T-helper 1 cell treated with Interleukin-12 subunit alpha and Interleukin-12 subunit beta and Interleukin-4 antibody, amounts not matched to agents 30 μg/mL and 1 μg/mL, for 36 hours (primary cell): ENCODE data around the gene RASA4B.
"Not testable (repeated sequence)": the region's sequence is repeated elsewhere in the genome, so short reads cannot be mapped to it uniquely, and the experiment has no call there.

Experiments used
- H3K27ac Mint-ChIP-seq: one replicate; pipeline ENCODE4 v1.8.0; 2021; ENCODE audit warnings: mild to moderate bottlenecking, mixed read lengths
- H3K27me3 Mint-ChIP-seq: one replicate; pipeline ENCODE4 v1.8.0; 2021; ENCODE audit warnings: low read depth, mixed read lengths
- H3K36me3 Mint-ChIP-seq: one replicate; pipeline ENCODE4 v1.8.0; 2021; ENCODE audit warnings: low read depth, mixed read lengths
- H3K4me1 Mint-ChIP-seq: one replicate; pipeline ENCODE4 v1.8.0; 2021; ENCODE audit warnings: low read depth, mixed read lengths
- H3K4me3 Mint-ChIP-seq: one replicate; pipeline ENCODE4 v1.8.0; 2021; ENCODE audit warnings: mild to moderate bottlenecking, moderate library complexity, mixed read lengths
- H3K9me3 Mint-ChIP-seq: one replicate; pipeline ENCODE4 v1.8.0; 2021; ENCODE audit warnings: mixed read lengths

The RASA4B gene

GRCh38 chr7:102520797-102521196 is 3.2 kb upstream of the RASA4B start:
- H3K36me3 Mint-ChIP-seq, H3K4me1 Mint-ChIP-seq, H3K27ac Mint-ChIP-seq, H3K27me3 Mint-ChIP-seq, H3K4me3 Mint-ChIP-seq, H3K9me3 Mint-ChIP-seq: not testable (repeated sequence)

DNA sequence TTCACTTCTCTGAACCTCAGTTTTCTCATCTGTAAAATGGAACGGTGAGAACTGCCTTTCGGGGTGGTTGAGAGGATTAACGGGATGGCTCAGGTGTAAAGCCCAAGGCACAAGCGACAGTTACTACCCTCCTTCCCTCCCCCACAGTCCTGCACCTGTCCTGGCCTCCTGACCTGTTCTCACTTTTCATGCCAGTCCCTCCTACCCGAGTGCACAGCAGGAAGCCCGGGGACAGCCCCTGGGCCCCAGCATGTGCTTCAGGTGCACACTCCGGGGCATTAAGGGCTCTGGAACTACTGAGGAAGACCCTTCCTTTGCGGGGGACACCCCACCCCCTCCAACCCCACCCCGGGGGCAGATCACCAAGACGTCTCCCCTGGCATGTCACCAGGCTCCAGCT is 626 bp downstream of the RASA4B start:
- not testable (repeated sequence) for H3K4me1 Mint-ChIP-seq, H3K36me3 Mint-ChIP-seq, H3K27ac Mint-ChIP-seq, H3K4me3 Mint-ChIP-seq, H3K27me3 Mint-ChIP-seq, H3K9me3 Mint-ChIP-seq

DNA sequence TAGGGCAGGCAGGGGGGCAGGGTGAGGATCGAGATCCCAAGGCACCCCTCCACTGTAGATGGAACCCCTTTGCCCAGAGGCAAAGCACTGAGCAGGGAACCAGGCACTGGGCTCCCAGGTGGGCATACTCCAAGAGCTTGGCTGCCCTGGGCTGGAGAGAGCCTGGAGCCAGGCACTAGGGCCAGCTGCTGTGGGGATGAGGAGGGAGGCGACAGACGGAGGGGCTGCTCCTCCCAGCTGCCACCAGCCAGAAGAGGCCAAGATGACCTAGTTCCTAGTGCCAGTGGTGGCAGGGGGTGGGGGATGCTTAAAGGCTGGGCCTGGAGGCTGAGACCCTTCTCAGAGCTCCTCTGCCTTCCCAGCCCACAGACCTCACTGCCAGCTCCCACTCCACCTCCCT is 1.7 kb downstream of the RASA4B start:
- not testable (repeated sequence) for H3K36me3 Mint-ChIP-seq, H3K27me3 Mint-ChIP-seq, H3K9me3 Mint-ChIP-seq, H3K27ac Mint-ChIP-seq, H3K4me3 Mint-ChIP-seq, H3K4me1 Mint-ChIP-seq

DNA sequence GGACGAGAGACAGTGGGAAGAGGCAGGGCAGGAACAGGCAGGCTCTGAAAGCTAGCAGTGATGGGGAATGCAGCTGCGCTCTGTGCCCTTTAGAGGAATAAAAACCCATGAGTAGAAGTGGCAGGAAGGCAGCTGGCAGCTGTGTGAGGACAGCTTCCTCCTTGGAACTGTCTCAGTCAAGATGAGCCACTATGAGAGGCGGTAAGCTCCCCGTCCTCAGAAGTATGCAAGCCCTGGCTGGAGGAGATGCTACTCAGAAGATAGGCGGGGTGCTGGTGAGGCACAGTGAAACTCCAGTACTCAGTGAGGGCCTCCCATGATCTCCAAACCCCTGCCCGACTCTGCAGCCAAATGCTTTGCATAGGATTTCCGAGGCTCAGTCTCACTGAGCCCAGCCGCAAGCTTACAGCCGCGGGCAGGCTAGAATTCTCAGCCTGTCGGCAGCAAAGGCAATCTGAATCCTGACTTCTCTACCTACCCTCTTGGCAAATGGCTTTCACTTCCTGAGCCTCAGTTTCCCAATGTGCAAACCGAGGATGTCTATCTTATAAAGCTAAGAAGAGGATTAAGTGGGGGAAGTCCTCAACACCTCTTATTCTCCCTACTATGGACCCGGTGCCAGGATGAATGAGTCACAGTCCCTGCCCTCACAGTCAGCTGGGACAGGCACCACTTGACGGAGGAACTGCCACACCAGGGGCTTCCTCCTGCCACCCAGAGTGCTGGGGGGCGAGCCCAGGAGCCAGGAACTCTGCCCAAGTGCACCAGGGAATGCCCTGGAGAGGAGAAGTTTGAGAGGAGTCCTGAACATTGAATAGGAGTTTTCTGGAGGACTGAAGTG is 2.5 kb downstream of the RASA4B start:
- not testable (repeated sequence) for H3K27me3 Mint-ChIP-seq, H3K9me3 Mint-ChIP-seq, H3K27ac Mint-ChIP-seq, H3K4me3 Mint-ChIP-seq, H3K36me3 Mint-ChIP-seq, H3K4me1 Mint-ChIP-seq

DNA sequence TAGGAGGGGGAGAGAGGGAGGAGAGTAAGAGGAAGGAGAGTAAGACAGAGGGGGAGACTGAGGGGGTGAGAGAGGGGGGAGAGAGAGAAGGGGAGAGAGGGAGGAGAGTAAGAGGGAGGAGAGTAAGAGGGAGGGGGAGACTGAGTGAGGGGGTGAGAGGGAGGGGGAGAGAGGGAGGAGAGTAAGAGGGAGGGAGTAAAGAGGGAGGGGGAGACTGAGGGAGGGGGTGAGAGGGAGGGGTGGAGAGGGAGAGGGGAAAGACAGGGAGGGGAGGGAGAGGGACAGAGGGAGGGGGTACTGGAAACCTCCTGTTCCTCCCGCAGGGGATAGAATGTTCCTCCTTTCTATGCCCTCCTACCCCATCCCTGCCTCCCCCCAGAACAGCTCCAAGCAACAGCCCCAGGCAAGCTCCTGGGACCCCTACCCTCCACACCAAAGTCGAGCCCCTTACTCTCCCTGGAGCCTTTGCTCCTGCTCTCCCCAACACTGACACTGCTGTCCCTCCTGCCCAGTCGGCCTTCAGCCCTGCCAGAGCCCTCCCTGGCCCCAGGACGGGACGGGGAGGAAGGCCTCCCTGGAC is 4.8 kb downstream of the RASA4B start:
- not testable (repeated sequence) for H3K27ac Mint-ChIP-seq, H3K4me1 Mint-ChIP-seq, H3K4me3 Mint-ChIP-seq, H3K36me3 Mint-ChIP-seq, H3K9me3 Mint-ChIP-seq, H3K27me3 Mint-ChIP-seq

DNA sequence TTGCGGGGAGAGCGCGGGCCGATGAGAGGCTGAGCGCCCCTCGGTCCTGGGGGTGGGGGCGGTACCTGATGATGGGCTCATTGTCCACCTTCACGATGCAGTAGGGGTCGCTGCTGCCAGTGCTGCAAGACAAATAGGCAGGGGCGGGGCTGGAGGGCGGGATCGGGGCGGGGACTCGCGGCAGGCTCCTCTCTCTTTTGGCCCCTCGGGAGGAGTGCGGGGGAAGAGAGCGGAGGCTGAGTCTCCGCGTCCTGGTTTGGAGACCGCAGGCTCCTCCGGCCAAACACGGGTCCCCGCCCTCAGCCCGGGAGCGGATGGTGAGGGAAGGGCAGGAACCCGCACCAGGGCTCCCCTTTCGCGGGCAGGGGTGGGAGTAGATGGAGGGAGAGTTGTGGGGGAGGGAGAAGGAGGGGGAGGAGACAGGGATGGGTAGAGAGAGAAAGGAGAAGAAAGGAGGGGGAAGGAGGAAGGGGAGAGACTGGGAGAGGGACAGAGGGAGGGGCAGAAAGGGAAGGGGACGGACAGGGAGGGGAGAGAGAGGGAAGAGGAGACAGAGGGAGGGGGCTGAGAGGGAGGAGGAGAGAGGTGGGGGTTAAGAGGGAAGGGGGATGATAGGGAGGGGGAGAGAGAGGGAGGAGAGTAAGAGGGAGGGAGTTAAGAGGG is 5.6 kb downstream of the RASA4B start:
- not testable (repeated sequence) for H3K27ac Mint-ChIP-seq, H3K4me3 Mint-ChIP-seq, H3K4me1 Mint-ChIP-seq, H3K9me3 Mint-ChIP-seq, H3K36me3 Mint-ChIP-seq, H3K27me3 Mint-ChIP-seq

- not testable (repeated sequence) for H3K4me3 Mint-ChIP-seq, H3K27me3 Mint-ChIP-seq, H3K27ac Mint-ChIP-seq, H3K4me1 Mint-ChIP-seq, H3K9me3 Mint-ChIP-seq, H3K36me3 Mint-ChIP-seq
Observed at GRCh38 chr7:102510575-102510974, 7.0 kb downstream of the RASA4B start.

DNA sequence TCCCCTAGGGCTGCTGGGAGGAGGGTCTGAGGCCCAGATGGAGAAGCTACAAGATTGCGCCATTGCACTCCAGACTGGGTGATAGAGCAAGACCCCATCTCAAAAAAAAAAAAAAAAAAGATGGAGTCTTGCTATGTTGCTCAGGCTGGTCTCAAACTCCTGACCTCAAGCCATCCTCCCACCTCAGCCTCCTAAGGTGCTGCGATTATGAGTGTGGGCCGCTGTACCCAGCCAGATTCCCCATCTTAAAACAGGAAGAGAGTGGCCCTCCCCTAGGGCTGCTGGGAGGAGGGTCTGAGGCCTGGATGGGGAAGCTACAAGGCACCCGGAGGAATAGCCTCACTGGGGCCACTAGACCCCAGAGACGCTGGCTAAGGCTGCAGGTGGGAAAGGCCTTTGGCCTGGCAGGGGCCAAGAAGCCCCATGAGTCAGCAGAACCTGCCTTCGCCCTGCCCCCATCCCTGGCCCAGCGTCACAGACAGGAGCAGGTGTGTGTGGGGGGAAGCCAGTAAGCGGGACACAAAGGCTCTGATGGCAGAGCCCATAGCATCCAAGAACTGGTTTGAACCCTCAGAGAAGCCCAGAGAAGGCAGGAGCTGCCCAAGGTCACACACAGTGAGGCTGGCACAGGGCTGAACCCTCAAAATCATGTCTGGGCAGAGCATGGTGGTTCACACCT is 10.0 kb downstream of the RASA4B start:
- H3K4me1 Mint-ChIP-seq, H3K27me3 Mint-ChIP-seq, H3K27ac Mint-ChIP-seq, H3K36me3 Mint-ChIP-seq, H3K4me3 Mint-ChIP-seq, H3K9me3 Mint-ChIP-seq: not testable (repeated sequence)

DNA sequence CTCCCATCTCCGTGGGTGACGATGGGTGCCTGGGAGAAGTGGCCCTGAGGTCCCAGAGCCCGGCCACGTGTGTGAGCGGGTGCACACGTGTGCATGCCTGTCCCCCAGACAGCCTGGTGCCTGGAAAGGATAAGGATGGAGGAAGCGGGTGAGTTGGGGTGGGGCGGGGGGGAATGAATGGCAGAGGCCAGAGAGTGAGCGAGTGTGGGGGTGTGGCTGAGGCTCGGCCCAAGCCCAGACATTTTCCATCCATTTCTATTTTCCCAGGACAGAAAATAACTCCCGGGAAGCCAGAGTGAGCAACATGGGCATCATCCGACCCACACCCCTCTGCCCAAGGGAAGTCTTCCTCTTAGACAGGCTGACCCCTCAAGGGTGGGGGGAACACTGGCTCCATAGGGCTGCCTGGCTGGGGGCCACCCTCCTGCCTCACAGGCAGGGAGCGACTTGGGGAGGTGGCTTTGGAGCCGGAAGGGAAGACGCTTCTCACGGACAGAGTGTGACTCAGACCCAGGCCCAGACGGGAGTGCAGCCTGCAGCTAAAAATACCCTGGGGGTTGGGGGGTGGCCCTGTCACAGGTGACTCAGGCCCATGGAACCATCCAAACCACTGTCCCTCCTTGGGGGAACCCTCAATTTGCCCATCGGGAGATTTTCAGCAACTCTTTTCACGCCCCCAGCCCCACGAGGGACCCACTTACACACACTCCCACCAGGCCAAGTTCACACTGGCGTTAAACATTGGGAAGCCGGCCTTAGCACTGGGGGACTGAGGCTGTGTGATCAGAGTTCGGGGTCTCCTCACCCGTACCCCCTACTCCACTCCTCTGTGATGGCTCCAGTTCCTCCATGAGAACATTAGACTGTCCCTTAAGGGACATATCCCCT is 12.0 kb downstream of the RASA4B start:
- not testable (repeated sequence) for H3K4me1 Mint-ChIP-seq, H3K36me3 Mint-ChIP-seq

DNA sequence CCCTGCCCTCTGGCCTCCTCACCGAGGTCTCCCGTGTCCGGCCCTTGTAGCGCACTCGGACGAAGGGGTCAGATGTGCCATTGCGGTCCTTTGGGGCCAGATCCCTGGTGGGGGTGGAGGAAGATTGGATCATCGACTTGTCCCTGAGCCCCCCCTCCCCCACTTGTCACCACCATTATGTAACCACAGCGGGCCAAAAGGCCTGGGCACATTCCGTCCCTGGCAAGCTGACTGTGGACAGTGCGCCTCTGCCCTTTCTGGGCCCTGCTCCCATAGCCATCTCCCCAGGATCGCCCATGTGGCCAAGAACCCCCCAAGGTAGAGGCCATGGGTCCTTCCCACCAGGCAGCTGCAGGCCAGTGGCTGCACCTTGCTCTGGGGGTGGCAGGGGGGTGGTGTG is 14.4 kb downstream of the RASA4B start:
- not testable (repeated sequence) for H3K9me3 Mint-ChIP-seq, H3K4me3 Mint-ChIP-seq, H3K27me3 Mint-ChIP-seq, H3K27ac Mint-ChIP-seq, H3K4me1 Mint-ChIP-seq, H3K36me3 Mint-ChIP-seq

More for the DNA sequence above, 12.0 kb downstream of the RASA4B start:
- not testable (repeated sequence) for H3K9me3 Mint-ChIP-seq, H3K4me3 Mint-ChIP-seq, H3K27me3 Mint-ChIP-seq, H3K27ac Mint-ChIP-seq

DNA sequence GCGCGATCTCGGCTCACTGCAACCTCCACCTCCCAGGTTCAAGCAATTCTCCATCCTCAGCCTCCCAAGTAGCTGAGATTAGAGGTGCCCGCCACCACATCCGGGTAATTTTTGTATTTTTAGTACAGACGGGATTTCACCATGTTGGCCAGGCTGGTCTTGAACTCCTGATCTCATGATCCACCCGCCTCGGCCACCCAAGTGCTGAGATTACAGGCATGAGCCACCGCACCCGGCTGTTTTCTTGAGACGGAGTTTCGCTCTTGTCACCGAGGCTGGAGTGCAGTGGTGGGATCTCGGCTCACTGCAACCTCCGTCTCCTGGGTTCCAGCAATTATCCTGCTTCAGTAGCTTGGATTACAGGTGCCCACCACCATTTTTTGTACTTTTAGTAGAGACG is 19.3 kb downstream of the RASA4B start:
- not testable (repeated sequence) for H3K4me1 Mint-ChIP-seq

DNA sequence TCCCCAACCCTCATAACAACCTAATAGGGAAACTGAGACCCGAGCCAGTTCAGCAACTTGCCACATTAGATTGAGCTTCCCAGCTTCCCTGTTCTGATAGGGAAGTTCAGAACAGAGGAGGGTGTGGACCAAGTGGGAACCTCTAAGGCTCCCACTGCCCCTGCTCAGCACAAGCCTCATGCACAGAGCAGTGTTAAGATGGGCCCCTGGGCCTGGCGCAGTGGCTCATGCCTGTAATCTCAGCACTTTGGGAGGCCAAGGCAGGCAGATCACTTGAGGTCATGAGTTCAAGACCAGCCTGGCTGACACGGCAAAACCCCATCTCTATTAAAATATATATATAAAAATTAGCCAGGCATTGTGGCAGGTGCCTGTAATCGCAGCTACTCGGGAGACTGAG is 20.3 kb downstream of the RASA4B start:
- not testable (repeated sequence) for H3K9me3 Mint-ChIP-seq, H3K4me1 Mint-ChIP-seq, H3K27ac Mint-ChIP-seq, H3K27me3 Mint-ChIP-seq, H3K4me3 Mint-ChIP-seq, H3K36me3 Mint-ChIP-seq

More for the DNA sequence above, 19.3 kb downstream of the RASA4B start:
- H3K4me3 Mint-ChIP-seq, H3K27ac Mint-ChIP-seq, H3K9me3 Mint-ChIP-seq, H3K36me3 Mint-ChIP-seq, H3K27me3 Mint-ChIP-seq: not testable (repeated sequence)

GRCh38 chr7:102496861-102497260 is 20.7 kb downstream of the RASA4B start:
- H3K36me3 Mint-ChIP-seq, H3K9me3 Mint-ChIP-seq, H3K27me3 Mint-ChIP-seq, H3K27ac Mint-ChIP-seq, H3K4me1 Mint-ChIP-seq, H3K4me3 Mint-ChIP-seq: not testable (repeated sequence)

DNA sequence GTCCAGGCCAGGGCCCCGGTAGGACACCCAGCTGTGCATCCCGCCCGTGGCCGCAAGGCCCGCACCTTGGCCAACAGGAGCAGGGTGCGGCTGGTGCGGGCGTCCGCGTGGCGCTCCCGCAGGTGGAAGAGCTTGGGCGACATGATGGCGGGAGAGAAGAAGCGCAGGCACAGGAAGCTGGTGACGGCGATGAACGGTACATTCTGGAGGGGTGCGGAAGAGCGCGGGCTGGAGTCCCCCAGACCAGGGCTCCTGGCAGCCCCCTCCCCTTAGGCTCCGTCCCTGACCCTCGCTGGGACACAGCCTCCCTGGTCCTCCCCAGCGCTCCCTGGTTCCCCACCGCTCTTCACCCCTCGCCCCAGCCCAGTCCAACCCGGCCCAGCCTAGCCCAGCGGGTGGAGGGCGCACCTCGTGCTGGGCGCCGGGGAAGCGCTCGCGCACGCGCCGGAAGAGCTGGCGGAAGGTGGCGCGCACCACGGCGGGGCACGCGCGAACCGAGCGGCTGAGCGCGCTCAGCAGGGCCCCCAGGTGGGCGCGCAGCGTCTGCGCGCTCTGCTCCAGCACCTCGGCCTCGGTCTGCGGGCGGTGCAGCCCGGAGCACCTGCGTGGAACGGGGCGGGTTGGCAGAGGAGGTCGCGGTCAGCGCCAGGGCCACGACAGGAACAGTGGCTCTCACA is 23.0 kb downstream of the RASA4B start:
- H3K4me1 Mint-ChIP-seq, H3K4me3 Mint-ChIP-seq, H3K9me3 Mint-ChIP-seq, H3K36me3 Mint-ChIP-seq, H3K27me3 Mint-ChIP-seq, H3K27ac Mint-ChIP-seq: not testable (repeated sequence)
